ENCODE data around the gene AGK.
A peak's percentile ranks its signal among the peaks of the same experiment; 100 is the strongest.

Gene AGK

GRCh38 chr7:141597966-141598365 is 46.8 kb downstream of the AGK start:
- Histone ChIP-seq H3K4me3 (ENCODE audit: low read depth in 1 of 5, low read length in 5 of 5) (no peak overlapping the region), H3K36me3 (ENCODE audit: control insufficient read depth in 5 of 5, insufficient read depth in 5 of 5, low read length in 5 of 5) (peaks cover 9 to 16% (median 13%) of the 10 kb centered on the region in 5 donors), H3K27ac (ENCODE audit: low read depth, low read length) (no peak overlapping the region), H3K9me3 (ENCODE audit: control insufficient read depth in 5 of 5, low read length in 5 of 5) (peaks cover 0 to 6% (median 0%) of the 10 kb centered on the region in 5 donors), H3K4me1 (ENCODE audit: control insufficient read depth in 5 of 5, insufficient read depth in 5 of 5, low read length in 5 of 5) (peaks cover 0 to 11% (median 5%) of the 10 kb centered on the region in 5 donors), H3K9ac (ENCODE audit: low read length in 5 of 5) (no peak overlapping the region), H3K27me3 (ENCODE audit: control insufficient read depth in 5 of 5, insufficient read depth in 4 of 5, low read length in 5 of 5) (no peaks in the 10 kb centered on the region)

GRCh38 chr7:141598408-141598807 is 47.2 kb downstream of the AGK start:
- Histone ChIP-seq H3K4me3 (ENCODE audit: low read depth in 1 of 5, low read length in 5 of 5) (no peak overlapping the region), H3K27ac (ENCODE audit: low read depth, low read length) (no peak overlapping the region), H3K27me3 (ENCODE audit: control insufficient read depth in 5 of 5, insufficient read depth in 4 of 5, low read length in 5 of 5) (no peaks in the 10 kb centered on the region), H3K36me3 (ENCODE audit: control insufficient read depth in 5 of 5, insufficient read depth in 5 of 5, low read length in 5 of 5) (peaks cover 5 to 15% (median 11%) of the 10 kb centered on the region in 5 donors), H3K4me1 (ENCODE audit: control insufficient read depth in 5 of 5, insufficient read depth in 5 of 5, low read length in 5 of 5) (peaks cover 0 to 11% (median 5%) of the 10 kb centered on the region in 5 donors), H3K9me3 (ENCODE audit: control insufficient read depth in 5 of 5, low read length in 5 of 5) (peaks cover 0 to 6% (median 0%) of the 10 kb centered on the region in 5 donors), H3K9ac (ENCODE audit: low read length in 5 of 5) (no peak overlapping the region)

- Histone ChIP-seq H3K9ac (ENCODE audit: low read length in 5 of 5) (peak overlapping the region in 1 of 5 donors; percentile 24), H3K4me1 (ENCODE audit: control insufficient read depth in 5 of 5, insufficient read depth in 5 of 5, low read length in 5 of 5) (peaks cover 0 to 11% (median 5%) of the 10 kb centered on the region in 5 donors), H3K27me3 (ENCODE audit: control insufficient read depth in 5 of 5, insufficient read depth in 4 of 5, low read length in 5 of 5) (no peaks in the 10 kb centered on the region), H3K36me3 (ENCODE audit: control insufficient read depth in 5 of 5, insufficient read depth in 5 of 5, low read length in 5 of 5) (peaks cover 5 to 20% (median 11%) of the 10 kb centered on the region in 5 donors), H3K27ac (ENCODE audit: low read depth, low read length) (peak overlapping the region; percentile 35), H3K9me3 (ENCODE audit: control insufficient read depth in 5 of 5, low read length in 5 of 5) (peaks cover 0 to 6% (median 0%) of the 10 kb centered on the region in 5 donors), H3K4me3 (ENCODE audit: low read depth in 1 of 5, low read length in 5 of 5) (peak overlapping the region in 1 of 5 donors; percentile 7)
These were observed 49.2 kb downstream of the AGK start for GRCh38 chr7:141600168-141601006.

GRCh38 chr7:141609576-141609975 is 58.4 kb downstream of the AGK start:
- H3K36me3 ChIP-seq (ENCODE audit: control insufficient read depth in 5 of 5, insufficient read depth in 5 of 5, low read length in 5 of 5), result peaks cover 12 to 25% (median 19%) of the 10 kb centered on the region in 5 donors
- no peaks in the 10 kb centered on the region for H3K27me3 ChIP-seq (ENCODE audit: control insufficient read depth in 5 of 5, insufficient read depth in 4 of 5, low read length in 5 of 5)
- no peak overlapping the region for H3K4me3 ChIP-seq (ENCODE audit: low read depth in 1 of 5, low read length in 5 of 5)
- peaks cover 0 to 10% (median 0%) of the 10 kb centered on the region in 5 donors for H3K4me1 ChIP-seq (ENCODE audit: control insufficient read depth in 5 of 5, insufficient read depth in 5 of 5, low read length in 5 of 5)
- peaks cover 0 to 2% (median 0%) of the 10 kb centered on the region in 5 donors for H3K9me3 ChIP-seq (ENCODE audit: control insufficient read depth in 5 of 5, low read length in 5 of 5)
- H3K27ac ChIP-seq (ENCODE audit: low read depth, low read length), result no peak overlapping the region
- no peak overlapping the region for H3K9ac ChIP-seq (ENCODE audit: low read length in 5 of 5)

- Histone ChIP-seq H3K27ac (ENCODE audit: low read depth, low read length) (no peak overlapping the region), H3K9ac (ENCODE audit: low read length in 5 of 5) (no peak overlapping the region), H3K4me3 (ENCODE audit: low read depth in 1 of 5, low read length in 5 of 5) (no peak overlapping the region), H3K4me1 (ENCODE audit: control insufficient read depth in 5 of 5, insufficient read depth in 5 of 5, low read length in 5 of 5) (peaks cover 0 to 10% (median 0%) of the 10 kb centered on the region in 5 donors), H3K36me3 (ENCODE audit: control insufficient read depth in 5 of 5, insufficient read depth in 5 of 5, low read length in 5 of 5) (peaks cover 12 to 28% (median 19%) of the 10 kb centered on the region in 5 donors), H3K9me3 (ENCODE audit: control insufficient read depth in 5 of 5, low read length in 5 of 5) (peaks cover 0 to 2% (median 0%) of the 10 kb centered on the region in 5 donors), H3K27me3 (ENCODE audit: control insufficient read depth in 5 of 5, insufficient read depth in 4 of 5, low read length in 5 of 5) (no peaks in the 10 kb centered on the region)
These were observed 59.5 kb downstream of the AGK start for GRCh38 chr7:141610671-141611070.

- H3K36me3 ChIP-seq (ENCODE audit: control insufficient read depth in 5 of 5, insufficient read depth in 5 of 5, low read length in 5 of 5), result peaks cover 12 to 32% (median 21%) of the 10 kb centered on the region in 5 donors
These were observed 61.7 kb downstream of the AGK start for GRCh38 chr7:141612861-141613260.

GRCh38 chr7:141617280-141617679 is 66.1 kb downstream of the AGK start:
- Histone ChIP-seq H3K27ac (ENCODE audit: low read depth, low read length) (no peak overlapping the region), H3K27me3 (ENCODE audit: control insufficient read depth in 5 of 5, insufficient read depth in 4 of 5, low read length in 5 of 5) (no peaks in the 10 kb centered on the region), H3K36me3 (ENCODE audit: control insufficient read depth in 5 of 5, insufficient read depth in 5 of 5, low read length in 5 of 5) (peaks cover 9 to 28% (median 17%) of the 10 kb centered on the region in 5 donors), H3K4me1 (ENCODE audit: control insufficient read depth in 5 of 5, insufficient read depth in 5 of 5, low read length in 5 of 5) (peaks cover 0 to 4% (median 0%) of the 10 kb centered on the region in 5 donors), H3K9me3 (ENCODE audit: control insufficient read depth in 5 of 5, low read length in 5 of 5) (no peaks in the 10 kb centered on the region), H3K9ac (ENCODE audit: low read length in 5 of 5) (no peak overlapping the region), H3K4me3 (ENCODE audit: low read depth in 1 of 5, low read length in 5 of 5) (no peak overlapping the region)

More at GRCh38 chr7:141612861-141613260, 61.7 kb downstream of the AGK start:
- Histone ChIP-seq H3K27ac (ENCODE audit: low read depth, low read length) (no peak overlapping the region), H3K9me3 (ENCODE audit: control insufficient read depth in 5 of 5, low read length in 5 of 5) (peaks cover 0 to 2% (median 0%) of the 10 kb centered on the region in 5 donors), H3K27me3 (ENCODE audit: control insufficient read depth in 5 of 5, insufficient read depth in 4 of 5, low read length in 5 of 5) (no peaks in the 10 kb centered on the region), H3K9ac (ENCODE audit: low read length in 5 of 5) (no peak overlapping the region), H3K4me3 (ENCODE audit: low read depth in 1 of 5, low read length in 5 of 5) (no peak overlapping the region), H3K4me1 (ENCODE audit: control insufficient read depth in 5 of 5, insufficient read depth in 5 of 5, low read length in 5 of 5) (peaks cover 0 to 13% (median 0%) of the 10 kb centered on the region in 5 donors)

- H3K4me3 ChIP-seq (ENCODE audit: low read depth in 1 of 5, low read length in 5 of 5), result no peak overlapping the region
- peaks cover 0 to 4% (median 0%) of the 10 kb centered on the region in 5 donors for H3K4me1 ChIP-seq (ENCODE audit: control insufficient read depth in 5 of 5, insufficient read depth in 5 of 5, low read length in 5 of 5)
- no peaks in the 10 kb centered on the region for H3K9me3 ChIP-seq (ENCODE audit: control insufficient read depth in 5 of 5, low read length in 5 of 5)
- peaks cover 15 to 33% (median 30%) of the 10 kb centered on the region in 5 donors for H3K36me3 ChIP-seq (ENCODE audit: control insufficient read depth in 5 of 5, insufficient read depth in 5 of 5, low read length in 5 of 5)
- H3K27ac ChIP-seq (ENCODE audit: low read depth, low read length), result no peak overlapping the region
- no peaks in the 10 kb centered on the region for H3K27me3 ChIP-seq (ENCODE audit: control insufficient read depth in 5 of 5, insufficient read depth in 4 of 5, low read length in 5 of 5)
- H3K9ac ChIP-seq (ENCODE audit: low read length in 5 of 5), result no peak overlapping the region
These were observed 68.5 kb downstream of the AGK start for GRCh38 chr7:141619745-141620144.

- Histone ChIP-seq H3K4me1 (ENCODE audit: control insufficient read depth in 5 of 5, insufficient read depth in 5 of 5, low read length in 5 of 5) (no peaks in the 10 kb centered on the region), H3K4me3 (ENCODE audit: low read depth in 1 of 5, low read length in 5 of 5) (no peak overlapping the region), H3K27ac (ENCODE audit: low read depth, low read length) (no peak overlapping the region), H3K9ac (ENCODE audit: low read length in 5 of 5) (no peak overlapping the region), H3K36me3 (ENCODE audit: control insufficient read depth in 5 of 5, insufficient read depth in 5 of 5, low read length in 5 of 5) (peaks cover 17 to 31% (median 19%) of the 10 kb centered on the region in 5 donors), H3K9me3 (ENCODE audit: control insufficient read depth in 5 of 5, low read length in 5 of 5) (no peaks in the 10 kb centered on the region), H3K27me3 (ENCODE audit: control insufficient read depth in 5 of 5, insufficient read depth in 4 of 5, low read length in 5 of 5) (no peaks in the 10 kb centered on the region)
These were observed 73.6 kb downstream of the AGK start for GRCh38 chr7:141624763-141625162.

GRCh38 chr7:141630621-141631020 is 79.4 kb downstream of the AGK start:
- no peak overlapping the region for H3K27ac ChIP-seq (ENCODE audit: low read depth, low read length)
- H3K9me3 ChIP-seq (ENCODE audit: control insufficient read depth in 5 of 5, low read length in 5 of 5), result no peaks in the 10 kb centered on the region
- H3K9ac ChIP-seq (ENCODE audit: low read length in 5 of 5), result no peak overlapping the region
- no peak overlapping the region for H3K4me3 ChIP-seq (ENCODE audit: low read depth in 1 of 5, low read length in 5 of 5)
- no peaks in the 10 kb centered on the region for H3K4me1 ChIP-seq (ENCODE audit: control insufficient read depth in 5 of 5, insufficient read depth in 5 of 5, low read length in 5 of 5)
- H3K36me3 ChIP-seq (ENCODE audit: control insufficient read depth in 5 of 5, insufficient read depth in 5 of 5, low read length in 5 of 5), result peaks cover 0 to 23% (median 8%) of the 10 kb centered on the region in 5 donors
- no peaks in the 10 kb centered on the region for H3K27me3 ChIP-seq (ENCODE audit: control insufficient read depth in 5 of 5, insufficient read depth in 4 of 5, low read length in 5 of 5)

Measured in subcutaneous abdominal adipose tissue (tissue), 5 donors.